ENCODE results near the gene FOXK1. TPM values are rescaled to one million over a fixed set of nuclear protein-coding genes. Genes with fewer than 3 reads are reported as not detected.
A peak's percentile ranks its signal among the peaks of the same experiment; 100 is the strongest.

FOXK1 gene
- total RNA-seq, 1 experiment from 2014 or later, result 20.8 TPM

- no peak for DNase-seq (ENCODE audit: low spot score)
- in situ Hi-C loops (cut with HindIII; ENCODE audit: low sequenced_read_pairs), result no loop called here
Measured at GRCh38 chr7:4714767-4715409, 32.8 kb downstream of the FOXK1 start.

GRCh38 chr7:4715410-4715776 is 33.3 kb downstream of the FOXK1 start:
- in situ Hi-C loops (cut with HindIII; ENCODE audit: low sequenced_read_pairs), result no loop called here
- peak; percentile 51 for DNase-seq (ENCODE audit: low spot score)

GRCh38 chr7:4716946-4717795 is 35.1 kb downstream of the FOXK1 start:
- in situ Hi-C loops (cut with HindIII; ENCODE audit: low sequenced_read_pairs), result no loop called here
- no peak for DNase-seq (ENCODE audit: low spot score)

GRCh38 chr7:4718075-4718474 is 36.0 kb downstream of the FOXK1 start:
- DNase-seq (ENCODE audit: low spot score), result no peak
- in situ Hi-C loops (cut with HindIII; ENCODE audit: low sequenced_read_pairs), result no loop called here

- in situ Hi-C loops (cut with HindIII; ENCODE audit: low sequenced_read_pairs), result no loop called here
- DNase-seq (ENCODE audit: low spot score), result no peak
Measured at GRCh38 chr7:4720225-4720624, 38.1 kb downstream of the FOXK1 start.

GRCh38 chr7:4722308-4722707 is 40.2 kb downstream of the FOXK1 start:
- in situ Hi-C loops (cut with HindIII; ENCODE audit: low sequenced_read_pairs), result no loop called here
- no peak for DNase-seq (ENCODE audit: low spot score)

GRCh38 chr7:4722960-4723630 is 41.0 kb downstream of the FOXK1 start:
- no peak for DNase-seq (ENCODE audit: low spot score)
- in situ Hi-C loops (cut with HindIII; ENCODE audit: low sequenced_read_pairs), result no loop called here

- in situ Hi-C loops (cut with HindIII; ENCODE audit: low sequenced_read_pairs), result no loop called here
- no peak for DNase-seq (ENCODE audit: low spot score)
Measured at GRCh38 chr7:4724648-4725013, 42.5 kb downstream of the FOXK1 start.

- in situ Hi-C loops (cut with HindIII; ENCODE audit: low sequenced_read_pairs), result no loop called here
- peak; percentile 74 for DNase-seq (ENCODE audit: low spot score)
Measured at GRCh38 chr7:4725014-4725849, 43.1 kb downstream of the FOXK1 start.

GRCh38 chr7:4725850-4726450 is 43.9 kb downstream of the FOXK1 start:
- DNase-seq (ENCODE audit: low spot score), result no peak
- in situ Hi-C loops (cut with HindIII; ENCODE audit: low sequenced_read_pairs), result no loop called here

- in situ Hi-C loops (cut with HindIII; ENCODE audit: low sequenced_read_pairs), result no loop called here
- no peak for DNase-seq (ENCODE audit: low spot score)
Measured at GRCh38 chr7:4726566-4726965, 44.5 kb downstream of the FOXK1 start.

- in situ Hi-C loops (cut with HindIII; ENCODE audit: low sequenced_read_pairs), result no loop called here
- no peak for DNase-seq (ENCODE audit: low spot score)
Measured at GRCh38 chr7:4727914-4728705, 46.0 kb downstream of the FOXK1 start.

- in situ Hi-C loops (cut with HindIII; ENCODE audit: low sequenced_read_pairs), result no loop called here
- DNase-seq (ENCODE audit: low spot score), result no peak
Measured at GRCh38 chr7:4729266-4729665, 47.2 kb downstream of the FOXK1 start.

GRCh38 chr7:4730276-4730675 is 48.2 kb downstream of the FOXK1 start:
- in situ Hi-C loops (cut with HindIII; ENCODE audit: low sequenced_read_pairs), result no loop called here
- no peak for DNase-seq (ENCODE audit: low spot score)

GRCh38 chr7:4730971-4731370 is 48.9 kb downstream of the FOXK1 start:
- DNase-seq (ENCODE audit: low spot score), result no peak

GRCh38 chr7:4731803-4732202 is 49.7 kb downstream of the FOXK1 start:
- DNase-seq (ENCODE audit: low spot score), result no peak
- in situ Hi-C loops (cut with HindIII; ENCODE audit: low sequenced_read_pairs), result no loop called here

More at GRCh38 chr7:4730971-4731370, 48.9 kb downstream of the FOXK1 start:
- in situ Hi-C loops (cut with HindIII; ENCODE audit: low sequenced_read_pairs), result no loop called here

GRCh38 chr7:4733936-4734528 is 51.9 kb downstream of the FOXK1 start:
- DNase-seq (ENCODE audit: low spot score), result no peak
- in situ Hi-C loops (cut with HindIII; ENCODE audit: low sequenced_read_pairs), result no loop called here

All from G401 (cell line).